ENCODE data around the gene FAM174C. TPM values are rescaled to one million over a fixed set of nuclear protein-coding genes. Genes with fewer than 3 reads are reported as not detected.
"Not testable (repeated sequence)": the region's sequence is repeated elsewhere in the genome, so short reads cannot be mapped to it uniquely, and the experiment has no call there.

FAM174C gene
- total RNA-seq, 2 experiments from 2014 or later, result 62.8 to 65.3 TPM

GRCh38 chr19:1240925-1241324 lies 34.4 kb upstream of the FAM174C start:
- intact Hi-C loops (cut with micrococcal nuclease), result loop anchor here (2.0 kb wide), 3 partner anchors 26 to 320 kb away; partner anchors contain the start of genes RNU6-2 and TMEM259
- Mint-ChIP-seq H3K9me3 (no peaks in the 10 kb centered on the region), H3K4me3 (peak overlapping the region; percentile 84), H3K36me3 (ENCODE audit: low read depth) (peaks cover 2% of the 10 kb centered on the region), H3K4me1 (ENCODE audit: low read depth) (peaks cover 43% of the 10 kb centered on the region), H3K27ac (no peak overlapping the region), H3K27me3 (ENCODE audit: low read depth) (peaks cover 10% of the 10 kb centered on the region)
- DNase-seq, result no peak
- CTCF ChIA-PET, result interaction anchor here (1.0 to 7.7 kb wide), 7 partner anchors 23 to 317 kb away, joined by 3 to 233 read pairs (median 4); partner anchors contain the start of genes ARHGAP45 and CIRBP

GRCh38 chr19:1241417-1242095 lies 33.8 kb upstream of the FAM174C start, which contains the start of gene ATP5F1D:
TSS of gene ATP5F1D (plus strand) at chr19:1241751. CDS start at chr19:1241851, 100 bp downstream.
- intact Hi-C loops (cut with micrococcal nuclease), result loop anchor here (2.0 kb wide), 3 partner anchors 27 to 321 kb away; partner anchors contain the start of genes RNU6-2 and TMEM259
- Mint-ChIP-seq H3K27me3 (ENCODE audit: low read depth) (peaks cover 10% of the 10 kb centered on the region), H3K9me3 (no peaks in the 10 kb centered on the region), H3K4me3 (peak within 1 kb of the TSS; percentile 84), H3K27ac (peak within 1 kb of the TSS; percentile 86), H3K36me3 (ENCODE audit: low read depth) (peaks cover 2% of the 10 kb centered on the region), H3K4me1 (ENCODE audit: low read depth) (peaks cover 43% of the 10 kb centered on the region)
- CTCF ChIA-PET, result interaction anchor here (1.2 to 7.7 kb wide), 6 partner anchors 23 to 318 kb away, joined by 3 to 233 read pairs (median 4); partner anchors contain the start of gene CIRBP
- peak; percentile 94 for DNase-seq

GRCh38 chr19:1243768-1244692 lies 31.3 kb upstream of the FAM174C start:
- peak overlapping the region; percentile 73 for H3K27ac Mint-ChIP-seq
- CTCF ChIA-PET, result interaction anchor here (0.6 to 7.7 kb wide), 25 partner anchors 9 to 446 kb away, joined by 3 to 233 read pairs (median 4); partner anchors contain the start of genes ABCA7, CIRBP, CNN2 and FAM174C

GRCh38 chr19:1244693-1245451 lies 30.5 kb upstream of the FAM174C start:
- Mint-ChIP-seq H3K27me3 (ENCODE audit: low read depth) (no peaks in the 10 kb centered on the region), H3K4me3 (peak overlapping the region; percentile 34), H3K36me3 (ENCODE audit: low read depth) (peaks cover 3% of the 10 kb centered on the region), H3K27ac (peak overlapping the region; percentile 73), H3K4me1 (ENCODE audit: low read depth) (peaks cover 33% of the 10 kb centered on the region), H3K9me3 (no peaks in the 10 kb centered on the region)
- intact Hi-C loops (cut with micrococcal nuclease), result loop anchor here (1.0 kb wide), 1 partner anchor 21 kb away; no protein-coding TSS in a partner anchor
- no peak for DNase-seq
- CTCF ChIA-PET, result interaction anchor here (0.6 to 7.7 kb wide), 24 partner anchors 8 to 446 kb away, joined by 3 to 233 read pairs (median 4); partner anchors contain the start of genes ABCA7, CIRBP, CNN2 and FAM174C

More at GRCh38 chr19:1243768-1244692, 31.3 kb upstream of the FAM174C start:
- intact Hi-C loops (cut with micrococcal nuclease), result loop anchor here (1.0 kb wide), 1 partner anchor 22 kb away; no protein-coding TSS in a partner anchor
- H3K4me3 Mint-ChIP-seq, result peak overlapping the region; percentile 34
- H3K4me1 Mint-ChIP-seq (ENCODE audit: low read depth), result peaks cover 37% of the 10 kb centered on the region
- H3K9me3 Mint-ChIP-seq, result no peaks in the 10 kb centered on the region
- H3K36me3 Mint-ChIP-seq (ENCODE audit: low read depth), result peaks cover 2% of the 10 kb centered on the region
- peak; percentile 88 for DNase-seq
- H3K27me3 Mint-ChIP-seq (ENCODE audit: low read depth), result peaks cover 3% of the 10 kb centered on the region

- no peak overlapping the region for H3K4me3 Mint-ChIP-seq
- intact Hi-C loops (cut with micrococcal nuclease), result no loop called here
Measured at GRCh38 chr19:1245494-1246264, 29.7 kb upstream of the FAM174C start.

GRCh38 chr19:1246265-1247087 lies 28.9 kb upstream of the FAM174C start:
- CTCF ChIA-PET, result interaction anchor here (7.7 kb wide), 1 partner anchor 18 kb away, joined by 233 read pairs; the partner anchor contains the start of gene CIRBP
- H3K9me3 Mint-ChIP-seq; H3K27me3 Mint-ChIP-seq (ENCODE audit: low read depth); DNase-seq; H3K36me3 Mint-ChIP-seq (ENCODE audit: low read depth); H3K4me3 Mint-ChIP-seq; intact Hi-C loops (cut with micrococcal nuclease): not testable (repeated sequence)
- peaks cover 25% of the 10 kb centered on the region for H3K4me1 Mint-ChIP-seq (ENCODE audit: low read depth)
- peak overlapping the region; percentile 31 for H3K27ac Mint-ChIP-seq

More at GRCh38 chr19:1245494-1246264, 29.7 kb upstream of the FAM174C start:
- H3K36me3 Mint-ChIP-seq (ENCODE audit: low read depth), result peaks cover 3% of the 10 kb centered on the region
- peaks cover 33% of the 10 kb centered on the region for H3K4me1 Mint-ChIP-seq (ENCODE audit: low read depth)
- no peaks in the 10 kb centered on the region for H3K9me3 Mint-ChIP-seq
- no peak overlapping the region for H3K27ac Mint-ChIP-seq
- no peak for DNase-seq
- H3K27me3 Mint-ChIP-seq (ENCODE audit: low read depth), result no peaks in the 10 kb centered on the region
- CTCF ChIA-PET, result interaction anchor here (2.5 to 7.7 kb wide), 2 partner anchors 19 to 27 kb away, joined by 25 to 233 read pairs; partner anchors contain the start of gene CIRBP

- CTCF ChIA-PET, result interaction anchor here (7.7 kb wide), 1 partner anchor 17 kb away, joined by 233 read pairs; the partner anchor contains the start of gene CIRBP
- peaks cover 12% of the 10 kb centered on the region for H3K36me3 Mint-ChIP-seq (ENCODE audit: low read depth)
- DNase-seq, result no peak
- no peaks in the 10 kb centered on the region for H3K27me3 Mint-ChIP-seq (ENCODE audit: low read depth)
- H3K27ac Mint-ChIP-seq, result peak overlapping the region; percentile 13
- intact Hi-C loops (cut with micrococcal nuclease), result loop anchor here (2.0 kb wide), 1 partner anchor 145 kb away; the partner anchor contains the start of gene GPX4
- peaks cover 17% of the 10 kb centered on the region for H3K4me1 Mint-ChIP-seq (ENCODE audit: low read depth)
- no peak overlapping the region for H3K4me3 Mint-ChIP-seq
- H3K9me3 Mint-ChIP-seq, result no peaks in the 10 kb centered on the region
Measured at GRCh38 chr19:1247748-1248138, 27.6 kb upstream of the FAM174C start.

- H3K4me1 Mint-ChIP-seq (ENCODE audit: low read depth), result peaks cover 13% of the 10 kb centered on the region
- peak; percentile 75 for DNase-seq
- H3K36me3 Mint-ChIP-seq (ENCODE audit: low read depth), result peaks cover 13% of the 10 kb centered on the region
- intact Hi-C loops (cut with micrococcal nuclease), result loop anchor here (2.0 kb wide), 1 partner anchor 145 kb away; the partner anchor contains the start of gene GPX4
- H3K9me3 Mint-ChIP-seq, result no peaks in the 10 kb centered on the region
- H3K4me3 Mint-ChIP-seq, result peak within 1 kb of the TSS; percentile 77
- no peaks in the 10 kb centered on the region for H3K27me3 Mint-ChIP-seq (ENCODE audit: low read depth)
- H3K27ac Mint-ChIP-seq, result peak within 1 kb of the TSS; percentile 78
- CTCF ChIA-PET, result no interaction called here
Measured at GRCh38 chr19:1248139-1248785, 27.1 kb upstream of the FAM174C start, which contains the start of gene MIDN. TSS of gene MIDN (plus strand) at chr19:1248583. CDS start at chr19:1250297, 1,714 bp downstream.

GRCh38 chr19:1248786-1249297 lies 26.5 kb upstream of the FAM174C start:
- Mint-ChIP-seq H3K27ac (peak overlapping the region; percentile 78), H3K4me1 (ENCODE audit: low read depth) (peaks cover 11% of the 10 kb centered on the region), H3K36me3 (ENCODE audit: low read depth) (peaks cover 17% of the 10 kb centered on the region), H3K4me3 (peak overlapping the region; percentile 77), H3K27me3 (ENCODE audit: low read depth) (no peaks in the 10 kb centered on the region), H3K9me3 (no peaks in the 10 kb centered on the region)
- intact Hi-C loops (cut with micrococcal nuclease), result loop anchor here (1.0 to 2.0 kb wide), 3 partner anchors 10 to 146 kb away; partner anchors contain the start of genes CIRBP and GPX4
- no peak for DNase-seq
- CTCF ChIA-PET, result no interaction called here
